NOMO-1 treated with DMSO at 0.1 percent for 48 hours (cell line): Measurements from ENCODE around the gene TGM2.

Source experiments
- DNase-seq: peaks from one replicate; lab custom pipeline; 2025; ENCODE audit not compliant: unreplicated experiment; lab: John Stamatoyannopoulos, UW

TGM2 gene

GRCh38 chr20:38162878-38163875 lies 1.9 kb downstream of the TGM2 start:
- no peak for DNase-seq

- DNase-seq, result no peak
Measured at GRCh38 chr20:38162149-38162548, 2.9 kb downstream of the TGM2 start.

- no peak for DNase-seq
Measured at GRCh38 chr20:38161412-38161774, 3.7 kb downstream of the TGM2 start.

GRCh38 chr20:38159957-38160756 lies 4.9 kb downstream of the TGM2 start:
- no peak for DNase-seq

GRCh38 chr20:38159566-38159956 lies 5.5 kb downstream of the TGM2 start:
- no peak for DNase-seq

- no peak for DNase-seq
Measured at GRCh38 chr20:38158701-38159351, 6.2 kb downstream of the TGM2 start.

GRCh38 chr20:38157635-38158495 lies 7.2 kb downstream of the TGM2 start:
- no peak for DNase-seq

GRCh38 chr20:38156888-38157634 lies 8.0 kb downstream of the TGM2 start:
- no peak for DNase-seq

GRCh38 chr20:38156280-38156679 lies 8.8 kb downstream of the TGM2 start:
- DNase-seq, result no peak

- no peak for DNase-seq
Measured at GRCh38 chr20:38155811-38156210, 9.3 kb downstream of the TGM2 start.

- DNase-seq, result no peak
Measured at GRCh38 chr20:38153401-38153800, 11.7 kb downstream of the TGM2 start.

GRCh38 chr20:38152621-38153221 lies 12.3 kb downstream of the TGM2 start:
- peak; percentile 53 for DNase-seq

- DNase-seq, result peak; percentile 65
Measured at GRCh38 chr20:38152175-38152620, 12.9 kb downstream of the TGM2 start.

GRCh38 chr20:38151455-38151854 lies 13.6 kb downstream of the TGM2 start:
- DNase-seq, result no peak

- no peak for DNase-seq
Measured at GRCh38 chr20:38150335-38151170, 14.5 kb downstream of the TGM2 start.

GRCh38 chr20:38148328-38149102 lies 16.6 kb downstream of the TGM2 start:
- DNase-seq, result no peak

GRCh38 chr20:38147751-38148150 lies 17.3 kb downstream of the TGM2 start:
- no peak for DNase-seq

- DNase-seq, result peak; percentile 48
Measured at GRCh38 chr20:38147163-38147562, 17.9 kb downstream of the TGM2 start.
